HEK293 (cell line): Measurements from ENCODE around the gene ZSWIM6.
A peak's percentile ranks its signal among the peaks of the same experiment; 100 is the strongest.

Source experiments
- AEBP2 ChIP-seq: fragments of 450-650 bp; formaldehyde crosslinking; IDR thresholded peaks from 2 replicates; pipeline ENCODE4 v1.5.1; 2016; ENCODE audit warnings: missing biosample characterization, missing genetic modification characterization, borderline replicate concordance
- BCL11B ChIP-seq: fragments of 450-650 bp; formaldehyde crosslinking; IDR thresholded peaks from 2 replicates; pipeline ENCODE4 v1.5.1; 2016; ENCODE audit warnings: low read depth, missing biosample characterization, missing genetic modification characterization
- HOXD13 ChIP-seq: sonication (generic); formaldehyde crosslinking; IDR thresholded peaks from 2 replicates; pipeline ENCODE4 v1.8.0; 2022; ENCODE audit warnings: missing genetic modification reagents, borderline replicate concordance
- MZF1 ChIP-seq: fragments of 450-650 bp; formaldehyde crosslinking; IDR thresholded peaks from 2 replicates; pipeline ENCODE4 v1.5.1; 2017; ENCODE audit warnings: missing biosample characterization, missing genetic modification characterization, borderline replicate concordance
- SETDB1 ChIP-seq: IDR thresholded peaks from one replicate; pipeline ENCODE4 v1.6.1; 2017; ENCODE audit warnings: mild to moderate bottlenecking, low read length, moderate library complexity, mixed read lengths; ENCODE audit not compliant: insufficient read length
- SP7 ChIP-seq: fragments of 450-650 bp; formaldehyde crosslinking; IDR thresholded peaks from 2 replicates; pipeline ENCODE4 v1.5.1; 2016; ENCODE audit warnings: missing biosample characterization, missing genetic modification characterization
- ZNF2 ChIP-seq: fragments of 450-650 bp; formaldehyde crosslinking; IDR thresholded peaks from 2 replicates; pipeline ENCODE4 v1.5.1; 2016; ENCODE audit warnings: missing biosample characterization, missing genetic modification characterization
- ZNF248 ChIP-seq: fragments of 450-650 bp; formaldehyde crosslinking; IDR thresholded peaks from 2 replicates; pipeline ENCODE4 v1.5.1; 2017; ENCODE audit warnings: missing biosample characterization, missing genetic modification characterization
- ZNF280C ChIP-seq: fragments of 450-650 bp; formaldehyde crosslinking; IDR thresholded peaks from 2 replicates; pipeline ENCODE4 v1.5.1; 2016; ENCODE audit warnings: missing biosample characterization, missing genetic modification characterization
- ZNF501 ChIP-seq: fragments of 450-650 bp; formaldehyde crosslinking; IDR thresholded peaks from 2 replicates; pipeline ENCODE4 v1.5.1; 2016; ENCODE audit warnings: missing biosample characterization, missing genetic modification characterization
- ZNF561 ChIP-seq: fragments of 450-650 bp; IDR thresholded peaks from 2 replicates; pipeline ENCODE4 v1.5.1; 2018; ENCODE audit warnings: missing biosample characterization, missing genetic modification characterization, borderline replicate concordance
- ZNF610 ChIP-seq: fragments of 450-650 bp; formaldehyde crosslinking; IDR thresholded peaks from 2 replicates; pipeline ENCODE4 v1.5.1; 2016; ENCODE audit warnings: missing biosample characterization, missing genetic modification characterization, borderline replicate concordance
- TF ChIP-seq, protein P1 (sequence below): fragments of 450-650 bp; formaldehyde crosslinking; IDR thresholded peaks from 2 replicates; pipeline ENCODE4 v1.5.1; 2016; ENCODE audit warnings: missing biosample characterization, missing genetic modification characterization
- TF ChIP-seq, protein P2 (sequence below): fragments of 450-650 bp; formaldehyde crosslinking; IDR thresholded peaks from 2 replicates; pipeline ENCODE4 v1.5.1; 2016; ENCODE audit warnings: missing biosample characterization, missing genetic modification characterization
- TF ChIP-seq, protein P3 (sequence below): fragments of 450-650 bp; formaldehyde crosslinking; IDR thresholded peaks from 2 replicates; pipeline ENCODE4 v1.5.1; 2016; ENCODE audit warnings: missing biosample characterization, missing genetic modification characterization

Gene ZSWIM6

GRCh38 chr5:61447780-61448495 lies 115.9 kb downstream of the ZSWIM6 start (continued):
- TF ChIP-seq, protein P1, sequence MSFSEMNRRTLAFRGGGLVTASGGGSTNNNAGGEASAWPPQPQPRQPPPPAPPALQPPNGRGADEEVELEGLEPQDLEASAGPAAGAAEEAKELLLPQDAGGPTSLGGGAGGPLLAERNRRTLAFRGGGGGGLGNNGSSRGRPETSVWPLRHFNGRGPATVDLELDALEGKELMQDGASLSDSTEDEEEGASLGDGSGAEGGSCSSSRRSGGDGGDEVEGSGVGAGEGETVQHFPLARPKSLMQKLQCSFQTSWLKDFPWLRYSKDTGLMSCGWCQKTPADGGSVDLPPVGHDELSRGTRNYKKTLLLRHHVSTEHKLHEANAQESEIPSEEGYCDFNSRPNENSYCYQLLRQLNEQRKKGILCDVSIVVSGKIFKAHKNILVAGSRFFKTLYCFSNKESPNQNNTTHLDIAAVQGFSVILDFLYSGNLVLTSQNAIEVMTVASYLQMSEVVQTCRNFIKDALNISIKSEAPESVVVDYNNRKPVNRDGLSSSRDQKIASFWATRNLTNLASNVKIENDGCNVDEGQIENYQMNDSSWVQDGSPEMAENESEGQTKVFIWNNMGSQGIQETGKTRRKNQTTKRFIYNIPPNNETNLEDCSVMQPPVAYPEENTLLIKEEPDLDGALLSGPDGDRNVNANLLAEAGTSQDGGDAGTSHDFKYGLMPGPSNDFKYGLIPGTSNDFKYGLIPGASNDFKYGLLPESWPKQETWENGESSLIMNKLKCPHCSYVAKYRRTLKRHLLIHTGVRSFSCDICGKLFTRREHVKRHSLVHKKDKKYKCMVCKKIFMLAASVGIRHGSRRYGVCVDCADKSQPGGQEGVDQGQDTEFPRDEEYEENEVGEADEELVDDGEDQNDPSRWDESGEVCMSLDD, result no peak
- TF ChIP-seq SP7 (tag by site-specific recombination) (peak; percentile 36; the same call in 1 of the 2 replicates), ZNF501 (tag by site-specific recombination) (no peak), SETDB1 (peak; percentile 90), ZNF561 (tag by site-specific recombination) (no peak), ZNF610 (tag by site-specific recombination) (no peak), ZNF280C (tag by site-specific recombination) (no peak), ZNF248 (no peak), ZNF2 (tag by site-specific recombination) (no peak), AEBP2 (tag by site-specific recombination) (no peak), BCL11B (tag by site-specific recombination) (no peak), MZF1 (tag by site-specific recombination) (no peak), HOXD13 (CRISPR knock-in tag) (no peak)
- TF ChIP-seq, protein P2, sequence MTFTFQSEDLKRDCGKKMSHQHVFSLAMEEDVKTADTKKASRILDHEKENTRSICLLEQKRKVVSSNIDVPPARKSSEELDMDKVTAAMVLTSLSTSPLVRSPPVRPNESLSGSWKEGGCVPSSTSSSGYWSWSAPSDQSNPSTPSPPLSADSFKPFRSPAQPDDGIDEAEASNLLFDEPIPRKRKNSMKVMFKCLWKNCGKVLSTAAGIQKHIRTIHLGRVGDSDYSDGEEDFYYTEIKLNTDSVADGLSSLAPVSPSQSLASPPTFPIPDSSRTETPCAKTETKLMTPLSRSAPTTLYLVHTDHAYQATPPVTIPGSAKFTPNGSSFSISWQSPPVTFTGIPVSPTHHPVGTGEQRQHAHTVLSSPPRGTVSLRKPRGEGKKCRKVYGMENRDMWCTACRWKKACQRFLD (tag by site-specific recombination), result no peak
- TF ChIP-seq, protein P3, sequence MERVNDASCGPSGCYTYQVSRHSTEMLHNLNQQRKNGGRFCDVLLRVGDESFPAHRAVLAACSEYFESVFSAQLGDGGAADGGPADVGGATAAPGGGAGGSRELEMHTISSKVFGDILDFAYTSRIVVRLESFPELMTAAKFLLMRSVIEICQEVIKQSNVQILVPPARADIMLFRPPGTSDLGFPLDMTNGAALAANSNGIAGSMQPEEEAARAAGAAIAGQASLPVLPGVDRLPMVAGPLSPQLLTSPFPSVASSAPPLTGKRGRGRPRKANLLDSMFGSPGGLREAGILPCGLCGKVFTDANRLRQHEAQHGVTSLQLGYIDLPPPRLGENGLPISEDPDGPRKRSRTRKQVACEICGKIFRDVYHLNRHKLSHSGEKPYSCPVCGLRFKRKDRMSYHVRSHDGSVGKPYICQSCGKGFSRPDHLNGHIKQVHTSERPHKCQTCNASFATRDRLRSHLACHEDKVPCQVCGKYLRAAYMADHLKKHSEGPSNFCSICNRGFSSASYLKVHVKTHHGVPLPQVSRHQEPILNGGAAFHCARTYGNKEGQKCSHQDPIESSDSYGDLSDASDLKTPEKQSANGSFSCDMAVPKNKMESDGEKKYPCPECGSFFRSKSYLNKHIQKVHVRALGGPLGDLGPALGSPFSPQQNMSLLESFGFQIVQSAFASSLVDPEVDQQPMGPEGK (tag by site-specific recombination), result no peak
- TF ChIP-seq, all 188 proteins: peak for 5
